HL-60 (cell line): ENCODE results near the gene ANKS3.

Source experiments
- TF ChIP-seq, protein P1 (sequence below): IDR thresholded peaks from one replicate; pipeline ENCODE4 v1.5.1; 2011; ENCODE audit warnings: low read length, control low read depth, inconsistent platforms; ENCODE audit not compliant: insufficient read depth
- TF ChIP-seq, protein P2 (sequence below): IDR thresholded peaks from 2 replicates; pipeline ENCODE4 v1.6.1; 2012; ENCODE audit warnings: low read depth; ENCODE audit not compliant: insufficient replicate concordance

- TF ChIP-seq, protein P1, sequence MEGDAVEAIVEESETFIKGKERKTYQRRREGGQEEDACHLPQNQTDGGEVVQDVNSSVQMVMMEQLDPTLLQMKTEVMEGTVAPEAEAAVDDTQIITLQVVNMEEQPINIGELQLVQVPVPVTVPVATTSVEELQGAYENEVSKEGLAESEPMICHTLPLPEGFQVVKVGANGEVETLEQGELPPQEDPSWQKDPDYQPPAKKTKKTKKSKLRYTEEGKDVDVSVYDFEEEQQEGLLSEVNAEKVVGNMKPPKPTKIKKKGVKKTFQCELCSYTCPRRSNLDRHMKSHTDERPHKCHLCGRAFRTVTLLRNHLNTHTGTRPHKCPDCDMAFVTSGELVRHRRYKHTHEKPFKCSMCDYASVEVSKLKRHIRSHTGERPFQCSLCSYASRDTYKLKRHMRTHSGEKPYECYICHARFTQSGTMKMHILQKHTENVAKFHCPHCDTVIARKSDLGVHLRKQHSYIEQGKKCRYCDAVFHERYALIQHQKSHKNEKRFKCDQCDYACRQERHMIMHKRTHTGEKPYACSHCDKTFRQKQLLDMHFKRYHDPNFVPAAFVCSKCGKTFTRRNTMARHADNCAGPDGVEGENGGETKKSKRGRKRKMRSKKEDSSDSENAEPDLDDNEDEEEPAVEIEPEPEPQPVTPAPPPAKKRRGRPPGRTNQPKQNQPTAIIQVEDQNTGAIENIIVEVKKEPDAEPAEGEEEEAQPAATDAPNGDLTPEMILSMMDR = no peak
- TF ChIP-seq, protein P2, sequence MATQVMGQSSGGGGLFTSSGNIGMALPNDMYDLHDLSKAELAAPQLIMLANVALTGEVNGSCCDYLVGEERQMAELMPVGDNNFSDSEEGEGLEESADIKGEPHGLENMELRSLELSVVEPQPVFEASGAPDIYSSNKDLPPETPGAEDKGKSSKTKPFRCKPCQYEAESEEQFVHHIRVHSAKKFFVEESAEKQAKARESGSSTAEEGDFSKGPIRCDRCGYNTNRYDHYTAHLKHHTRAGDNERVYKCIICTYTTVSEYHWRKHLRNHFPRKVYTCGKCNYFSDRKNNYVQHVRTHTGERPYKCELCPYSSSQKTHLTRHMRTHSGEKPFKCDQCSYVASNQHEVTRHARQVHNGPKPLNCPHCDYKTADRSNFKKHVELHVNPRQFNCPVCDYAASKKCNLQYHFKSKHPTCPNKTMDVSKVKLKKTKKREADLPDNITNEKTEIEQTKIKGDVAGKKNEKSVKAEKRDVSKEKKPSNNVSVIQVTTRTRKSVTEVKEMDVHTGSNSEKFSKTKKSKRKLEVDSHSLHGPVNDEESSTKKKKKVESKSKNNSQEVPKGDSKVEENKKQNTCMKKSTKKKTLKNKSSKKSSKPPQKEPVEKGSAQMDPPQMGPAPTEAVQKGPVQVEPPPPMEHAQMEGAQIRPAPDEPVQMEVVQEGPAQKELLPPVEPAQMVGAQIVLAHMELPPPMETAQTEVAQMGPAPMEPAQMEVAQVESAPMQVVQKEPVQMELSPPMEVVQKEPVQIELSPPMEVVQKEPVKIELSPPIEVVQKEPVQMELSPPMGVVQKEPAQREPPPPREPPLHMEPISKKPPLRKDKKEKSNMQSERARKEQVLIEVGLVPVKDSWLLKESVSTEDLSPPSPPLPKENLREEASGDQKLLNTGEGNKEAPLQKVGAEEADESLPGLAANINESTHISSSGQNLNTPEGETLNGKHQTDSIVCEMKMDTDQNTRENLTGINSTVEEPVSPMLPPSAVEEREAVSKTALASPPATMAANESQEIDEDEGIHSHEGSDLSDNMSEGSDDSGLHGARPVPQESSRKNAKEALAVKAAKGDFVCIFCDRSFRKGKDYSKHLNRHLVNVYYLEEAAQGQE = no peak
Measured at GRCh38 chr16:4743226-4743878, 9.3 kb upstream of the ANKS3 start.
